Effector CD4-positive, alpha-beta T cell (primary cell): ENCODE results near the gene POLR3E.
A peak's percentile ranks its signal among the peaks of the same experiment; 100 is the strongest.

Experiments used
- DNase-seq: peaks from one replicate; pipeline ENCODE4 v3.0.0-alpha.2; 2020
- total RNA-seq: gene quantifications from one replicate; lab custom pipeline; 2026; lab: John Stamatoyannopoulos, UW

POLR3E gene
- 169 reads per million, percentile 90 among the genes with 10 or more reads in this experiment for total RNA-seq

DNA sequence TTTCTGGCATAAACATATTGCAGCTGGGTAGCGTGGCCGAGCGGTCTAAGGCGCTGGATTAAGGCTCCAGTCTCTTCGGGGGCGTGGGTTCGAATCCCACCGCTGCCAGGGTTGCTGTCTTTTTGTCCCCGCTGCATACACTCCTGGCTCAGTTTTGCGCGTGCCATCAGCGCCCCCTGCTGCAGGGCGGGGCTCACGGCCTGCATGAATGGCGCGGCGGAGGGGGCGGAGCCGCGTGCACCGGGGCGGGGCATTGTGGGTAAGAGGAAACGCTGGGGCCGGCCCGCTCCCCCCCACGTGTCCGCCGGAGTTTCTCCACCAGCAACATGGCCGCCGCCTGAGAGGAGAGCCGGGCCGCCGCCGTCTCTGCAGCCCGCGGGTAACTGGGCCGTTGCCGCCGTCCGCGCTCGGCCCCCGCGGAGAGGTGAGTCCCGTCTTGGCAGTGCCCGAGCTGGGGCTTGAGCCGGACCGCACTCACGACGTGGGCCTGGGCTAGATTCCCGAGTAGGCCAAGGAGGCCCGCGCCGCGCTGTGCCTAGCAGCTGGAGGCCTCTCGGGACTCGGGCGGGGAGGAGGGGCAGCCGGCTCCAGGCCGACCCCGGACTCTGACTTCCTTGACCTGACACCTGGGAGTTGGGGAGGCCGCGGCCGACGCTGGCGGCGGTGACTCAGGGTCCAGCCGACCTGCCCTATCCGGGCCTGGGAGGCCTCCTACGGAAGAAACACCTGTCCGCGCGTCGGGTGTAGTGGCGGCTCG is at the start of gene POLR3E:
Gene POLR3E (plus strand): TSS at position 296 of the 757 bp plus-strand sequence. CDS start 5,560 bp downstream, outside the sequence.
- DNase-seq: peak; percentile 100

DNA sequence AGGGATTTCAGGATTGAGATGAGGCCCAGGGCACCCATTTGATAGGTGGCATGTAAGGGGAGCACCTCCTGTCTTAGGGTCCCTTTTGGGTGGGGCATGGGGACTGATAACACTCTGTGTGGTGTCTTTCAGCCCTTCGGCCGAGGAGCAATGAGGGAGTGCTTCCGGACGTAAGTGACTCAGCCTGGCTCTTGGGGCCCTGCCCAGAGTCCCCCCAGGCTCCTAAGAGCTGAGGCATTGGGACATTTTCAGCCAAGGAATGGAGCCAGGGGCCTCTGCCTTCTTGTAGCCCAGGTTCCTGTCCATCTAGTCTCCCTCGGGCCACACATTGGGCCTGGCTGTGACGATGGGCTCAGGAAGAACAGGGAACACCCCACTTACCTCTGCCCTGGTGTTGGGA is 46.7 kb upstream of the POLR3E start:
- no peak for DNase-seq

DNA sequence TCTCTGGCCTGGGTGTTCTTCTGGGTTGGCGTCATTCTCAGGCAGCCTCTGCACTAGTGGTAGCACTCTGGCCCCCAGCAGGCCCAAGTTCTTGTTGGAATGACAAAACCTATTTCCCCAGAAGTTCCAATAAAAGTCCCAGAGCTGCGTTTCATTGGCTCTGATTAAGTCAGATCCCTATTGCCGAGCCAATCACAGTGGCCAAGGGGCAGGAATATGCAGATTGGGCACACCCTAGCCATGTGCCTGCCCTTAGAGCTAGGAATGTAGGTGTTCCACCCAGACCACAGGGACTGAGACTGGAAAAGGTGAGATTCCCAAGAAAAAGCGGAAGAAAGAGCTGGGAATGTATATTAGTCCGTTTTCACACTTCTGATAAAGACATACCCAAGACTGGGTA is 44.9 kb upstream of the POLR3E start:
- no peak for DNase-seq

- DNase-seq: no peak
Measured at GRCh38 chr16:22253272-22253671, 43.9 kb upstream of the POLR3E start.

- no peak for DNase-seq
Measured at GRCh38 chr16:22255335-22255734, 41.9 kb upstream of the POLR3E start.

DNA sequence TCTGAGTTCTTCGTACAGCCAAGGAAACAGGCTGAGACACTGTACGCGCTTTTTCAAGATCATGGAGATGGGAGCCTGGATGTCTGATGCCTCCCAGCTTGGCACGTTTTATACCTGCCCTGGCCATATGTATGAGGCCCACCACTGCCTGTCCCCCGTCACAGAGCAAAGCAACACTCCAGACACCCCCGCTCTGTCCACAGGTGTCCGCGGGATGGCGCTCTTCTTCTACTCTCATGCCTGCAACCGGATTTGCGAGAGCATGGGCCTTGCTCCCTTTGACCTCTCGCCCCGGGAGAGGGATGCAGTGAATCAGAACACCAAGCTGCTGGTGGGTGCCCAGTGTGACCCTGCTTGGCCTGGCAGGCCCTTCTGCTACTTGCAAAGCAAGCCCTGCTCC is 39.8 kb upstream of the POLR3E start:
- no peak for DNase-seq

DNA sequence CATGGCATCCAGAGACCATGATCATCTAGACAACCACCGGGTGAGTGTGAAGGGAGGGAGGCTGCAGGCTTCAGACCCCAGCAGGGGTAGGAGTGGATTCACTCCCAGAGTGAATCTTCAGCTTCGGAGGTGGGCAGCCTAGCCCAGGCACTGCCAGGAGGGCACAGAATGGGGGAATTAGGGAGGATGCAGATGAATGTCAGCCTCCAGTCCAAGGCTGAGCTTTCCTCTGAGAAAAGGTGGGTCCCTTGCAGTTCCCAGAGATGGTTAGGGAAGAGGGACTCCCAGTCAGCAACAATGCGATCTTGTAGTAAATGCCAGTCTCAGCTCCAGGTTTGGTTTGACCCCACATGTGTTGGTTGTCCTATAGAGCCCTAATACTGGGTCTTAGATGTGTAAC is 36.7 kb upstream of the POLR3E start:
- DNase-seq: no peak

GRCh38 chr16:22262460-22262859 is 34.7 kb upstream of the POLR3E start:
- DNase-seq: no peak

- DNase-seq: no peak
Measured at GRCh38 chr16:22264786-22265185, 32.4 kb upstream of the POLR3E start.

DNA sequence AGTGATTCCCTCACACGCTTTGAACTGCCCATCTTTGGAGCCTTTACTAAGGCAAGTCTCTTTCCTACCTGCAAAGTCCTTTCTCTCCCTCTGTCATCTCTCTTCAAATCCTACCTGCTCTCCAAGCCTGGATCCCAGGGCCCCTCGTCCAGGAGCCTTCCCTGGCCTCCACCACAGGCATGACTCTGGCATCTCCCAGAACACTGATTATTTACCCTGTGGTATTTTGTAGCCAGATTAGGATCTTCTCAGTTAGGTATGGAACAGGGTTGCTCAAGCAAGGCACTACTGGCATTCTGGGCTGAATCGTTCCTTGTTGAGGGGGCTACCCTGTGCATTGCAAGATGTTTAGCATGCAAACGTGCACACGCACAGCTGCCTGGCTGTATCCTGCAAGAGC is 31.9 kb upstream of the POLR3E start:
- no peak for DNase-seq

DNA sequence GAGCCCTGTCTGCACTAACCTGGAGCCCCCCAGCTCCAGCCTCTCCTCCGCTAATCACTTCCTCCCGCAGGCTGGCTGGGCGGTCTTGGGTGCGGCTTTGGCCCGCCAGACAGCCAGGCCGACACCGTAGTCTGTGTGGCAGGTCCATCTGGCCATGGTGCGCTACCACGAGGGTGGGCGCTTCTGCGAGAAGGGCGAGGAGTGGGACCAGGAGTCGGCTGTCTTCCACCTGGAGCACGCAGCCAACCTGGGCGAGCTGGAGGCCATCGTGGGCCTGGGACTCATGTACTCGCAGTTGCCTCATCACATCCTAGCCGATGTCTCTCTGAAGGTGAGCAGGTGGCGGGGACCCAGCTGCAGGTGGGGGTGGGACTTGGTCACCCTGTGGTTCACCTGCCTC is 30.7 kb upstream of the POLR3E start:
- DNase-seq: no peak

DNA sequence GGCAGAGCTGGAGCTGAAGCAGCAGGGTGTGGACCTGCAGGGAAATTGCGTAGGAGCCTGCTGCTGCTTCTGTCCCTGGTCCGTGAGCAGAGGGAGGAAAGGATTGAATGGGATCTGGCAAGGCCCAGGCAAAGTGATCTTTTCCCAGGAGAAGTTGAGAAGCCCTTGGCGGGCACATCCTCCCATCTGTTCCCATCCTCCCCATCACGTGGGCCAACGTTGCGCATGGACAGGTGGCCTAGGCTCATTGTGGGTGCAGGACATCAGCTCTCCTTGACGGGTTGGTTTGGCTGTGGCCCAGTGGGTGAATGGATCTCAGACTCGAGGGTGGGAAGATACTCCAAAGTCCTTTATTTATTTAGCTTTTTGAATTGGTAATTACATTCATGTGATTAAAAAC is 29.4 kb upstream of the POLR3E start:
- no peak for DNase-seq

- DNase-seq: no peak
Measured at GRCh38 chr16:22270525-22270924, 26.7 kb upstream of the POLR3E start.

GRCh38 chr16:22272870-22273650 is 24.1 kb upstream of the POLR3E start:
- no peak for DNase-seq

DNA sequence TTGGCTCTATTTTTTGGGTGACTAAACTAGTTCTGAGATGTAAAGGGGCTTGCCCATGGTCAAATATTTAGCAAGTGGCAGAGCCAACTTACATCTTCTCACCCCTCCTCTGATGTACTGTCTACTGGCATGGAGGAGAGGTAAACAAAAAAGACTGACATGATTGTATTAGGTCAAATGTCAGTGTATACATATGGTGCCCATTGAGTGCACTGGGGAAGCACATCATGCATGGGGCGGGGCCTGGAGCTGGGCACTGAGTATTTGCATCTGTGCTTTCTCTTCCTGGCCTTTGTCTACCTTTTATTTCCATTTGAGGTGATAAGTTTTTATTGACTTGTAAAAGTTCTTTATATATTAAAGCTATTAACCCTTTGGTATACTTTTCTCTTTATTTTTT is 22.3 kb upstream of the POLR3E start:
- no peak for DNase-seq

- DNase-seq: no peak
Measured at GRCh38 chr16:22278441-22279230, 18.6 kb upstream of the POLR3E start.

DNA sequence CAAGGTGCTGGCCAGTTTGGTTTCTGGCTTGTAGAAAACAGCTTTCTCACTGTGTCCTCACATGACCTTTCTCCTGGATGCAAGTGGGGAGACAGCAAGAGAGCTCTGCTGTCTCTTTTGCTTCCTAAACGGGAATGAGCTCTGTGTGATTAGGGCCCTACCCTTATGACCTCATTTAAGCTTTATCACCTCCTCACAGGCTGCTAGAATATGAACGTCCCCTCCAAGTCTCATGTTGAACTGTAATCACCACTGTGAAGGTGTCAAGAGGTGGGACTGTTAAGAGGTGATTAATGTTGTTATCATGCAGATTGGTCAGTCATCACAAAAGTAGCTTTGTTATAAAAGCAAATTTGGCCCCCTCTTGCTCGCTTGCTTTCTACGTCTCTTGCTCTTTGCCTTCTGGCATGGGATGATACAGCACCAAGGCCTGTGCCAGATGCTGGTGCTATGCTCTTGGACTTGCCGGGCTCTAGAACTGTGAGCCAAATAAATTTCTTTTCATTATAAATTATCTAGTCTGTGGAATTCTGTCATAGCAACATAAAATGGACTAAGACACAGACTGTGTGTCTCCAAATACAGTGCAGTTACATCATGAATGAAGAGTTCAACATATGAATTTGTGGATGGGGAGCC is 14.8 kb upstream of the POLR3E start:
- no peak for DNase-seq

- DNase-seq: no peak
Measured at GRCh38 chr16:22284637-22285036, 12.6 kb upstream of the POLR3E start.

GRCh38 chr16:22285080-22285479 is 12.1 kb upstream of the POLR3E start:
- DNase-seq: no peak

DNA sequence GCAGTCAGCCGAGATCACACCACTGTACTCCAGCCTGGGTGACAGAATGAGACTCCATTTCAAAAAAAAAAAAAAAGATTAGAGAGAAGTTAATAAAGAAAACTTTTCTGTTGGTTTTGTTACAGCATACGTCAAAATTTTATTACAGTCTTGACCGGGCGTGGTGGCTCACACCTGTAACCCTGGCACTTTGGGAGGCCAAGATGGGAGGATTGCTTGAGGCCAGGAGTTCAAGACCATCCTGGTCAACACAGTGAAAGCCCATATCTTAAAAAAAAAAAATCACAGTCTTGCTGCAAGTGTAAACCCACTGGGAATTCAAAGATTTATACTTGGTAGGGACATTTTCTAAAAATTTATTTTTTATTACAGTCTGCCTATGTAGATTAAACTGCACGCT is 6.2 kb upstream of the POLR3E start:
- DNase-seq: no peak

DNA sequence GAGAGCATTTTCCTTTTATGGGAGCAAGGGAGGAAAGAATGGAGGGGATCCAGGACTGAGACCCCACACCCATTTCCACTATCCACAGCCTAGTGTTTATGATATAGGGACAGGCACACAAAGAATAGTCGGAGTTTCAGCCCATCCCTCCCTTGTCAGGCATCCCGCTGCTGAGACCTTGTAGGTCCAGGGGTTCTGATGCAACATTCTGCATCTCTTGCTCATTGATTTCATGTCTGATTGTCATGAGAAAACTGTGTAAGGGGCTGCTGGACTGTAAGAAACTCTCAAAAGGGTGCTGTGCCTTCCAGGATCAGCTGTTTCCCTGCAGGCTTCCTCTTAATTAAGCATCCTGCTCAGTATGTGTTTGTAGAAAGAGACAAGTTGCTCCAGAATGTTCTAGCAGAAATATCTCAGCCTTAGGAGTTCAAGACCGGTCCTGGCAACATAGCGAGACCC is 5.3 kb upstream of the POLR3E start:
- no peak for DNase-seq

DNA sequence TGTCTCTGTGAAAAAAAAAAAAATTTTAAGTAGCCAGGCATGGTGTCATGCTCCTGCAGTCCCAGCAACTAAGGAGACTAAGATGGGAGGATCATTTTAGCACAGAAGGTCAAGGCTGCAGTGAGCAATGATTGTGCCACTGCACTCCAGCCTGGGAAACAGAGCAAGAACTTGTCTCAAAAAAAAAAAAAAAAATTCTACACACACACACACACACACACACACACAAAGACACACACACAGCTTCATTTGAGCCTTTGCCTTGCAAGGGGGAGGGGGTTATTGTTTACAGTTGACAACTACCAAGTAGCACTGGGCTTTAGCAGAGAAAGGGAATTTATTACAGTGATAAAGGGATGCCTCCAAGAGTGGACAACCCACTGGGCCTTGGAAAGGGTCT is 4.9 kb upstream of the POLR3E start:
- DNase-seq: no peak
